Measurements from ENCODE around the gene TRIO. TPM values are rescaled to one million over a fixed set of nuclear protein-coding genes. Genes with fewer than 3 reads are reported as not detected.

Gene TRIO
- total RNA-seq, 4 donors from 2014 or later, result 21.2 to 105 (median 47.6) TPM

DNA sequence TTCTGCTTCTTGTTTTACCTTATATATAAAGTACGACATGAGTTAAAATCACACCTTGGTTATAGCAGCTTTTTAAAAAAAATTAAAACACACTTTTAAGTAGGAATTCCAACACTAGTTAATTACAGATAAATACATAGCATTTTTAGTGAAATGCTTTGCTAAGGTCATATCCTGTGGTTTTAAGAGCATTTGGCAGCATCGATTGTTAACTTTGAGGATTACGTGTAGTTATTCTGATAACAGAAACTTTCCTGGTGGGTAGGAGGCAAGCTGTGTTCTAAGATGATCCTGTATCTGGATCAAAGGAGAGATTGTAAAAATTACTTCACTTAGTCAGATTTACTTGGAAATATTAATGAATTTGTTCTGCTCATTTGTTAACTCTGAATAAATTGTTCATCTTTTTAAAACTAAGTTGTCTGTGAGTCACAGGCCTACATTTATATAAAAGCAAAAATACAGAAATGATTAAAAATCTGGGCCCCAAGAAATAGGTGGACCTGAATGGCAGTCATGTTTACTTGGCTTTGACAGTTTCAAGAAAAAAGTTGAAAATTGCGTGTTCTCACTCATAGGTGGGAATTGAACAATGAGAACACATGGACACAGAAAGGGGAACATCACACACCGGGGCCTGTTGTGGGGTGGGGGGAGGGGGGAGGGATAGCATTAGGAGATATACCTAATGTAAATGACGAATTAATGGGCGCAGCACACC is 58.3 kb downstream of the TRIO start:
- 81 to 84% methylated on average over 6 to 7 of the region's 7 CpGs for WGBS, 2 donors
- H3K27ac ChIP-seq, result peak overlapping the region in 1 of 4 donors; percentile 12
- H3K4me3 ChIP-seq, result no peak overlapping the region
- peaks cover 0 to 59% (median 38%) of the 10 kb centered on the region in 3 donors for H3K4me1 ChIP-seq
- TF ChIP-seq POLR2A (IDR thresholded peaks at IDR 0.05), result no peak
- TF ChIP-seq, protein P1, sequence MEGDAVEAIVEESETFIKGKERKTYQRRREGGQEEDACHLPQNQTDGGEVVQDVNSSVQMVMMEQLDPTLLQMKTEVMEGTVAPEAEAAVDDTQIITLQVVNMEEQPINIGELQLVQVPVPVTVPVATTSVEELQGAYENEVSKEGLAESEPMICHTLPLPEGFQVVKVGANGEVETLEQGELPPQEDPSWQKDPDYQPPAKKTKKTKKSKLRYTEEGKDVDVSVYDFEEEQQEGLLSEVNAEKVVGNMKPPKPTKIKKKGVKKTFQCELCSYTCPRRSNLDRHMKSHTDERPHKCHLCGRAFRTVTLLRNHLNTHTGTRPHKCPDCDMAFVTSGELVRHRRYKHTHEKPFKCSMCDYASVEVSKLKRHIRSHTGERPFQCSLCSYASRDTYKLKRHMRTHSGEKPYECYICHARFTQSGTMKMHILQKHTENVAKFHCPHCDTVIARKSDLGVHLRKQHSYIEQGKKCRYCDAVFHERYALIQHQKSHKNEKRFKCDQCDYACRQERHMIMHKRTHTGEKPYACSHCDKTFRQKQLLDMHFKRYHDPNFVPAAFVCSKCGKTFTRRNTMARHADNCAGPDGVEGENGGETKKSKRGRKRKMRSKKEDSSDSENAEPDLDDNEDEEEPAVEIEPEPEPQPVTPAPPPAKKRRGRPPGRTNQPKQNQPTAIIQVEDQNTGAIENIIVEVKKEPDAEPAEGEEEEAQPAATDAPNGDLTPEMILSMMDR (IDR thresholded peaks at IDR 0.05), result no peak
- DNase-seq, result no peak
- H3K9me3 ChIP-seq, result no peaks in the 10 kb centered on the region
- intact Hi-C loops (cut with DNase I), result no loop called here
- H3K36me3 ChIP-seq, result no peaks in the 10 kb centered on the region
- no peaks in the 10 kb centered on the region for H3K27me3 ChIP-seq

DNA sequence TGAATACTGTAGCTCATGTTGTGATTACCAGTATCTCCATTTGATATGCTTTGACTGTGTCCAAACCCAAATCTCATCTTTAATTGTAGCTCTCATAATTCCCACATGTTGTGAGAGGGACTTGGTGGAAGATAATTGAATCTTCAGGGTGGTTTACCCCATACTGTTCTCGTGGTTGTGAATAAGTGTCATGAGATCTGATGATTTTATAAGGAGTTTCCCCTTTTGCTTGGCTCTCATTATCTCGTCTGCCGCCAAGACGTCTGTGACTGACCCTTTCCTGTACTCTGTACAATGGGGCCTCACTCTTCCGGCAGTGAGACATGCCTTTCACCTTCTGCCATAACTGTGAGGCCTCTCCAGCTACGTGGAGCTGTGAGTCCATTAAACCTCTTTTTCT is 59.3 kb downstream of the TRIO start:
- Histone ChIP-seq H3K27me3 (no peaks in the 10 kb centered on the region), H3K36me3 (no peaks in the 10 kb centered on the region), H3K4me3 (no peak overlapping the region), H3K27ac (peak overlapping the region in 3 of 4 donors; percentile 51 to 84 (median 73)), H3K9me3 (no peaks in the 10 kb centered on the region), H3K4me1 (peaks cover 0 to 49% (median 32%) of the 10 kb centered on the region in 3 donors)
- TF ChIP-seq POLR2A (IDR thresholded peaks at IDR 0.05), result peak in 1 of 4 donors; percentile 25
- TF ChIP-seq, protein P1 (IDR thresholded peaks at IDR 0.05), result no peak
- no peak for DNase-seq
- 56 to 59% methylated on average over 6 of the region's 6 CpGs for WGBS, 2 donors
- intact Hi-C loops (cut with DNase I), result no loop called here

DNA sequence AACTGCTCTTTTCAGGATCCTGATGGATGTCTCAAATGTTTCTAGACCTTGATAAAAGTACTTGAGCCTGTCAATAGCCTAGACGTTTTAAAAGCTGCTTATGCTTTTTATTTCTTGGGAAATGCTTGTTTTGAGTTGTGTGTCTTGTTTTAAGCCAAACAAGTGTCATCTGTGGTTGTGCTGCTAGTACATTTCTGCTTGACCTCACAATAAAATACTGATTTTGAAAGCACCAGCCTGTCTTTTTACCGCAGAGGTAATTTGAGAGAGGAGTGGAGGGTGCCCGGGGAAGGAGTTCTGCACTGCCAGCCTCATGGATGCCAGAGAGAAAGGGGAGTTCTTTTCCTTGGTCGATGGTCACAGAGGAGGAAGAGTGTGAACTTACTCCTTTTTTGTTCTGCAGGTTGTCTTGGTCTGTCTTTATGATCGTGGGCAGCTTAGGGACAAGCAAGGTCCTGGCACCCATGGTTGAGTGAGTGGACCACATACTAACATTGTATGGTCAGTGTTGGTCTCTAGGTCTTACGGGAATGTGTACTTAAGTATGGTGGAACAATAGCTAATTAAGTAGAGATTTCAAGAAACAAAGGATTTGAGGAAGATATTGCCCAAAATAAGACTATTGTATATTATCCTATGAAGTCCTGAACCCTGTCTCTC is 61.0 kb downstream of the TRIO start:
- Histone ChIP-seq H3K27ac (peak overlapping the region; percentile 41 to 84 (median 78)), H3K4me3 (no peak overlapping the region), H3K9me3 (no peaks in the 10 kb centered on the region), H3K36me3 (no peaks in the 10 kb centered on the region), H3K27me3 (no peaks in the 10 kb centered on the region), H3K4me1 (peaks cover 0 to 64% (median 36%) of the 10 kb centered on the region in 3 donors)
- TF ChIP-seq, protein P1 (IDR thresholded peaks at IDR 0.05), result no peak
- TF ChIP-seq POLR2A (IDR thresholded peaks at IDR 0.05), result no peak
- WGBS, 2 donors, result 44 to 69% methylated on average over 4 to 6 of the region's 6 CpGs
- intact Hi-C loops (cut with DNase I), result no loop called here
- no peak for DNase-seq

DNA sequence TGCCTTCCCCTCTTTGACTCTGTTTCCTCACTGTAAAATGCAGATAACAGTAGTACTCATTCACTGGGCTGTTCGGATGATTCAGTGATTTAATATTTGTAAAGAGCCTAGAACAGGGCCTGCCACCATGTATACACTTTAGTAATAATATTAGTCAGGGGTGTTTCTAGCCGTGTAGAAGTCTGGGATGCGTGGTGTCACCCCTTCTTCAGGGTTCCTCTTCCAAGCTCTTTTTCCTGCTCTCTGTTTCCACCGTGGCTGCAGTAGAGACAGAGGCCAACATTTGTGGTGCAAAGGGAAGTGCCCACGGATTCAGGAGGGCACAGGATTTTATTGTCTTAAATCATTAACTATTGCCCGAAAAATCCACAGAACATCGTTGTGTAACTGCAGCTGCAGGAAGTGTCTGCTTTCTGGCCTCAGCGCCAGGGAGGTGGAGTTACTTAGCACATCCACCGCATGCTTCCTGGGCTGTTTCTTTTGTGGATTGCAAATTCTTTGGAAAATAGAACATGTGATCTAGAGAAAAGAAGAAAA is 61.7 kb downstream of the TRIO start:
- no peaks in the 10 kb centered on the region for H3K36me3 ChIP-seq
- WGBS, 2 donors, result 17 to 21% methylated on average over 9 of the region's 9 CpGs
- no peaks in the 10 kb centered on the region for H3K27me3 ChIP-seq
- H3K4me1 ChIP-seq, result peaks cover 0 to 61% (median 33%) of the 10 kb centered on the region in 3 donors
- no peak for TF ChIP-seq POLR2A (IDR thresholded peaks at IDR 0.05)
- TF ChIP-seq, protein P1 (IDR thresholded peaks at IDR 0.05), result no peak
- H3K4me3 ChIP-seq, result peak overlapping the region in 1 of 4 donors; percentile 31
- DNase-seq, result no peak
- H3K27ac ChIP-seq, result peak overlapping the region; percentile 41 to 84 (median 78)
- no peaks in the 10 kb centered on the region for H3K9me3 ChIP-seq
- intact Hi-C loops (cut with DNase I), result no loop called here
